Colon (tissue), 2 donors: ENCODE measurements around the gene GOLM1.

Experiments used
- FAIRE-seq: peaks from 2 replicates; lab custom pipeline; 2012; peaks lifted over from hg19 to GRCh38; lab: Jason Lieb, UNC
- donor health status: control.
- donor health status: control.

Gene GOLM1

GRCh38 chr9:86045654-86046053 is 53.7 kb downstream of the GOLM1 start:
- FAIRE-seq = no peak

DNA sequence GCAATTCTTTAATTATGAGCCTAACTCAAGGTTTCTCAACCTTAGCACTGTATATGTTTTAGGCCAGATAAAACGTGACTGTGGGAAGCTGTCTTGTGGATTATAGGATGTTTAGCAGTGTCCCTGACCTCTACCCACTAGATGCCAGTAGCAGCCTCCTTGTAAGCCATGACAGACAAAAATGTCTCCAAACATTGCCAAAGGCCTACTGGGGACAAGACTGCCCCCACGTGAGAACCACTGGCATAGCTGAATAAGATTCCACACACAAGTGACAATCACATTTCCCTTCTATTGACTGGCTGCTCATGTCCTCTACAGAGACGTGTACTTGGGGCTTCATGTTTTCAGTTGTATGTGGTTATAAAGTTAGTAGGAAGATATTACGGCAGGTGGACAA is 55.4 kb downstream of the GOLM1 start:
- no peak for FAIRE-seq

DNA sequence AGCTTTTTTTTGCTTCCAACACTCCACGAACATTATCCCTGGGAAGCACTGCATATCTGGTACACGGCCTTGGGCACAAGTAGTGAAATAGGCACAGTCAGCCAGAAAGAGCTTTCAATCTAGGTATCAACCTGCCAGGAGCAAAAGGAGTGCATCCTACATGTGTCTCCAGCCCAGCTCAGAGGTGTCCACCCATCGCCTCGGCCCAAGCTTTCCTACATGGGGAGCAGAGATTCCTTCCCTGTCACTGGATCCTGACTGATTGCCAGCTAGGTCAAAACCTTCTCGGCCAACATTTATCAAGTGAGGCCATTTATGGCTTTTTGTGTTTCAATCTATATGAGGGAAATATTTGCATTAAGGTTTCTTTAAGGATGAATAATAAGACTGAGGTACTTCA is 55.8 kb downstream of the GOLM1 start:
- FAIRE-seq = no peak

DNA sequence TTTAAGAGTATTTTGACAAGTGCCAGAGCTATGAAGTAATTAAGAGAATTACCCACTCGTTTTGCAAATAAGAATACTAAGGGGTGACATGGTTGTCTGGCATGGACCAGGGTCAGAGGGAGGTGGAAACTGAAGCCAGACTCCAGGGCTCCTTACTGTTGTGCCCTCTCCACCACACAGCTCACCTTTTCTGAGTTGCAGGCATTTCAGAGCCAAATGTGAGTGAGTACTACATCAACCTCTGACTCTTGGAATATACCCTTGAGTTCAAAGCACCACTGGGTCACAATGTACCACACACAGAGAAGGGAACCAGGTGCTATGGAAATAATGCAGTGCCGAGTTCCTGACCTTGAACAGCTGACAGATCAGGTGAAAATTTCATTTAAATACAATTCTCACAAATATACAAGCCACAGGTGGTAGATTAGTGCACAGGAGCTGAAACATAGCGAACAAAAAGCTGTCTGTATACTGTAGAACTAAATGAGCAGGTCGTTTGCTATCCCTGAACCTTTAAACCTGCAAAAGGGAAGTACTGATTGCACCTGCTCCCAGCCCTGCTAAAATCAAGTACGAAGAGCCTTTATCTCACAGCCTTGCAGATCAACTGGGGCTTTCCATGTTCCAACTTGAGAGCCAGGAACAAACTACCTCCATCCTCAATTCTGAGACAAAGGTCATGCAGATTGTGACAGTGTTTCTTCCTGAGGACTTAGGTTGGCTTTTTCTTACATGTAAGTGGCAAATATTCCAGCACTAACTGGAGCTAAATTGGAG is 57.0 kb downstream of the GOLM1 start:
- FAIRE-seq = no peak

- no peak for FAIRE-seq
These were observed 58.0 kb downstream of the GOLM1 start for GRCh38 chr9:86041311-86041741.

DNA sequence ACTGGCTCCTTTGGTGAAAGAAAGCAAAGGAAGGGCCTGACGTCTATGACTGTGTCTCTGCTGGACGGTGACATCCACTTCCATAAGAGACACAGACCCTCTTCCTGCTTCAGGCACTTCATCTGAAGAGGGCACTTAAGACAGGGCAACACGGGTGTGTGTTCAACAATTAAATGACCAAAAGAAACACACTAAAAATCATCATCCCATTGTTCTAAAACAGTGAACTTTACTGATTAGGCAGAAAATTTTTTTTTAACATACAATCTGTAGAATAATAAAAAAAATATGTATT is 58.5 kb downstream of the GOLM1 start:
- no peak for FAIRE-seq

- FAIRE-seq = no peak
These were observed 59.1 kb downstream of the GOLM1 start for GRCh38 chr9:86039991-86040860.

GRCh38 chr9:86036555-86036954 is 62.8 kb downstream of the GOLM1 start:
- no peak for FAIRE-seq

GRCh38 chr9:86035827-86036440 is 63.4 kb downstream of the GOLM1 start:
- no peak for FAIRE-seq

DNA sequence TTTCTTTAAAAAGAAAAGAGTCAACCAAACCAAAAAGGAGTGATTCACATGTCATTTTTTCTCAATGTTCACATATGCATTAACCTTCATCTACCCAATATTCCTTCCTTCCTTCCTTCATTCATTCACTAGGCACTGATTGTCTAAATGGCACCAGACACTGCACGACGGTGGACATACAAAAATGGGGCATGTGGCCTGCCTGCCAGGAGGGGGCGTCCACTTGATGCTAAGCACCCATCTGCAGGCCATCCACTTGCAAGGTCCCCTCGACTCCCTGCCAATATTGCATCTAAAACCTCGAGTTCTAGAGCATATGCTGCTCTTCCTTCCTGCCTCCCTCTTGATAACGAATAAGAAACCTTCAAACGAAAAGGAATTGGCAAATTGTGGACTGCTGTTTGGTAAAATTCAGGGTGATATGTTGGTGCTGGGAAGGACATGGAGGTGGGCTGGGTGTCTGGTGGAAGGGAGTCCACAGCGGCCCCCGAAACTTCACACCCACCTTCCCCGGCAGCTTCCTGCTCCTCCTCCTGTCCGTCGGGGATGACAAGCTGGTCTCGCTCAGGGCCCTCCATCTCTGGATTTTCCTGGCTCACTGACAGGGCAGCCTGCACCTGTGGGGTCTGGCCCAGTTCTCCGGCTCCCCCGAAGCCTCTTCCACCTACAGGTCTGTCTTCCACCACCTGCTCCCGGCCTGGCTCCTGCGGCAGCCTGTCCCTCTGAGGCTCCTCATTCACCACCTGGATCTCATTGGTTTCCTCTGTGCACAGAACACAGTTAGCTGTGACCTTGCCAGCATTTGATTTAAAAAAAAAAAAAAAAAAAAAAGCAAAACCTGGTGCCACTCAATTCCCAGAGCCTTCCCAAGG is 64.3 kb downstream of the GOLM1 start:
- no peak for FAIRE-seq

DNA sequence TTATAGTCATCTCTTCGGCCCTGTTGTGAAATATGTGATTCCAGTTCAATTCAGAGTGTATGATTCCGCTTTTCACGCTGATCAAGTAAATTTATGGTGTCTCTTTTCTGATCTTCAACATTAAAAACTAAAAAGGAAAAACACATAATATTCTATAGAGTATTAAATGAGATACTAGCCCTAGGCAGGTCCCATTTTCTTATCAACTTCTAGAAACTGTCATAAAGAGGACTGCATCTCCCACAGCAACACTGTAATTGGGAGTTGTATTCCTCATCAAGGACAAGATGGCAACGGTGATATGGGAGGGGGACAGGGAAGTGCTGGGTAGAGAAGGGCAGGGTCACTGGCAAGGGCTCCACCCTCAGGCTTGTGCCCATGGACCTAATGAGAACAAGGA is 71.6 kb downstream of the GOLM1 start:
- FAIRE-seq = no peak

DNA sequence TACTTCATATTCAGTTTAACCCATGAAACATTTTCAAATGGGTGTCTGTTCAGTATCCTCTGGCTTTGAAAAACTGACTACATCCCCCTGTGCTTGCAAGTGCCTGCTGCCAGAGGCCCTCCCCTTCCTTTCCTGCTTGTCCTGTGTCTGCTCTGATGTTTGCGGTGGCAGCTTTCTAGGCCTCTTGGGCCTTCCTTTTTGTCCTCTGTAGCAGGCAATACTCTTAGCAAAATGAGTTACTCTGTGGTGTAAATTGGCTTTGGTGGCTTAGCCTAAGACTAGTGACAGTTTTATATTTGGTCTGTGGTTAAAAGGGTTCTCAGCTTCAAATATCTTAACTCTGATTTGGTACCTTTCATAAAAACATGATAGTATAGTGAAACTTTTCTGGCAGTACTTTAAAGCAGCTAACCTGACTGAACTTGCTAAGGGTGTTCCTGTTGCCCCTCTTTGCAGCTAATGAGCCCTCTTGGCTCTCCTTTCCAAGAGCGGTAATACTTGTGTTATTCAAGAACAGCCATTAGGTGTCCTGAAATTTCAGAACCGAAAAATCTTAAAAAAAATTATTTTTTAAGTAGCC is 76.6 kb downstream of the GOLM1 start:
- no peak for FAIRE-seq

DNA sequence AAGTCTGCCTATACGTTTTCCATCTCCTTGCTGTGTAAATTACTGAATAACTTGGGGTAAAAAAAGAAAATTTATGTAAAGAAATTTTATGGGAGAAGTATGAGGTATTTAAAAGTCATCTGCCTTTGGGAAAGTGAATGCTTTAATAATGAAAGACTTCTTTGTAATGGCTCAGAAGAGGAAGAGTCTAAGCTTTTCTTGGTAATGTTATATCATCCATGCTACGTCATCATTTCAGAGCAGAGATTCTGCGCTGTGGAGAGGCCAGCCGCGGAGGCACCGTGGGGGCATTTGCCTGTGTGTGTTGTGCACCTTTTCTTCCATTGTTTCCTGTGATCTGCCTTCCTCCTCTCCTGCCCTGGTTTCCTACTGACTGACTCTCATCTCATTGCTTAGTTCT is 78.2 kb downstream of the GOLM1 start:
- no peak for FAIRE-seq

GRCh38 chr9:86020731-86021130 is 78.6 kb downstream of the GOLM1 start:
- no peak for FAIRE-seq

GRCh38 chr9:86009133-86009532 is 90.2 kb downstream of the GOLM1 start:
- FAIRE-seq = no peak

- no peak for FAIRE-seq
These were observed 94.0 kb downstream of the GOLM1 start for GRCh38 chr9:86005253-86005775.

GRCh38 chr9:85995599-85995998 is 103.8 kb downstream of the GOLM1 start:
- FAIRE-seq = no peak

DNA sequence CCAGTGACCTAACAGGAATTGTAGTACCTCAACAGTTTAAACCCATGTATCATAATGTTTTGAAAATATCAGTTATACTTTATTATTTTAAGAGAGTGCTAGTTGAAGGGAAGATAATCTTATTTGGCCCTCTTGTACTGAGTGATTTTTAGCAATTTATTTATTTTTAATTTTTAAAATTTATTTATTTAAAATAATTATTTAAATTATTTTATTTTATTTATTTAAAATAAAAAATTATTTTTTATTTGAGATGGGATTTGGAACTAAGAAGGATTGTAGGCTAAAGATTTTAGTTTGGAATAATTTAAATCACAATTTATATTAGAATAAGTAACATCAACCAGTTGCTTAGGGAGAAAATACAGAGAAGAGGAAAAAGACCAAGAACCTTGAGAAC is 104.3 kb downstream of the GOLM1 start:
- peak; percentile 93 for FAIRE-seq

DNA sequence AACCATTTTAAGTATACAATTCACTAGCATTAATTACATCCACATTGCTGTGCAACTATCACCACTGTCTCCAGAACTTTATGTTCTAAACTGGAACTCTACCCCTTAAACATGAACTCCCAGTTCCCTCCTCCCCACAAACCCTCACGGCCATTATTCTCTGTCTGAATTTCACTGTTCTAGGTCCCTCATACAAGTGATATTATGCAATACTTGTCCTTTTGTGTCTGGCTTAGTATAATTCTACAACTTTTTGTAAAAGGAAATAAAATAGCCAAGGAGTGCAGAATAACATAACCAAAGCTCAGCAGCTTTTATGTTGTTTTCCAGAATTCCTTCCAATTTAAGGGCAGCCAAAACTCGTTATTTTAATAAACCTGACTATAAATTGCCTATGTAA is 105.2 kb downstream of the GOLM1 start:
- FAIRE-seq = no peak

DNA sequence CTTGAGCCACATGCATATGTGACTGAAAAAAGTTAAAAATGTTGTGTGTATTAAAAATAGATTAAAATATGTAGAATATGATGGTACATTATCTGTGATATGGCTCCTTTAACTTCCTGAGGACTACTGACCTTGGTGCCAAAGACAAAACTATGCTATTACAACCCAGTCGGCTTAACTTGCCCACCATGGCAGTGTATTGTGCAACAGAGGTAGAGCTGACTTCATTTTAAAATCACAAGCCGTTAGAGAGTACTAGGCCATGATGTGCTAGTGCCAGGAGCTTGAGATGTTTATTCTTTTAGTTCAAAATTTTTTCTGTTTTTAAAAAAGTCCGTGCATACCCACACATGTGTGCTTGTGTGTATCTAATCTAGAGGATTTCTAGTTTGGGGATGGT is 112.1 kb downstream of the GOLM1 start:
- no peak for FAIRE-seq

DNA sequence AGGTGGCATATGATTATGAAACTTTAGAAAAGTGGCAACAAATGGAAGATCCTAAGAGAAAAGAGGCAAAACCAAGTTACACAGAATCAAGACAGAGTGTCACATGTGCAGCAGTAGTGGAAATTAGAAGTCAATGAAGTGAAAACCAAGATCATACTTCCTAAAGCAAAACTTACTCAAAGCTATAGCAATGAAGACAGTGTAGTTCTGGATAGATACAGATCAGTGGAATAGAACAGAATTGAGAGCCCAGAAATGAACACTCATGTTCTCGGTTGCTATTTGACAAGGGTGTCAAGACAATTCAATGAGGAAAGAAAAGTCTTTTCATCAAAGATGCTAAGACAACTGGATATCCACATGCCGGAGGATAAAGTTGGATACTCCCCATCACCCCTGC is 114.9 kb downstream of the GOLM1 start:
- no peak for FAIRE-seq

GRCh38 chr9:85981369-85981768 is 118.0 kb downstream of the GOLM1 start:
- no peak for FAIRE-seq
